ENCODE results near the gene LRRTM4. TPM values are rescaled to one million over a fixed set of nuclear protein-coding genes. Genes with fewer than 3 reads are reported as not detected.
"Not testable (repeated sequence)": the region's sequence is repeated elsewhere in the genome, so short reads cannot be mapped to it uniquely, and the experiment has no call there.

The LRRTM4 gene
- total and polyA plus RNA-seq, 10 of the 15 experiments (the other 5 are each of a cell fraction or from before 2014, with no cell fraction given), result 0.01 to 1.0 TPM; not detected in 8

- ATAC-seq, result no peak
- H3K9me3 ChIP-seq (replicated peaks; ENCODE audit: control insufficient read depth, insufficient read depth, low read length), result no peaks in the 10 kb centered on the region
- POLR2A ChIA-PET, result no interaction called here
- 10% methylated on average over 5 of the region's 5 CpGs for WGBS (ENCODE audit: insufficient coverage, insufficient replicate concordance, low lambda C conversion rate, missing lambda C conversion rate)
- RAD21 ChIA-PET (ENCODE audit: unreplicated experiment), result no interaction called here
- FAIRE-seq, result no peak
- in situ Hi-C loops (cut with MboI) (no loop called here), intact Hi-C loops (cut with micrococcal nuclease; ENCODE audit: unreplicated experiment) (no loop called here)
- H3K27ac ChIP-seq (ENCODE audit: control insufficient read depth, insufficient read depth), result no peak overlapping the region
- no peak for DNase-seq (ENCODE audit: low read depth, low spot score)
- TF ChIP-seq RB1 (IDR thresholded peaks at IDR 0.05; ENCODE audit: borderline replicate concordance) (no peak), ZNF592 (IDR thresholded peaks at IDR 0.05) (no peak)
- H3K36me3 ChIP-seq (ENCODE audit: control insufficient read depth in 2 of 2, insufficient read depth in 2 of 2, low read length in 1 of 2), result no peaks in the 10 kb centered on the region
- SMC1A ChIA-PET (ENCODE audit: uncharacterized antibody, unreplicated experiment), result no interaction called here
- no peaks in the 10 kb centered on the region for H3K27me3 ChIP-seq (replicated peaks in 1 of 2; ENCODE audit: control insufficient read depth in 2 of 2, insufficient read depth in 2 of 2, low read length in 1 of 2)
- H3K4me2 ChIP-seq (ENCODE audit: control insufficient read depth, insufficient read depth), result no peak overlapping the region
- no peaks in the 10 kb centered on the region for H3K4me1 ChIP-seq (ENCODE audit: control insufficient read depth, insufficient read depth, low read length)
- no peaks in the 10 kb centered on the region for H4K20me1 ChIP-seq (ENCODE audit: control insufficient read depth, insufficient read depth)
- H3K4me3 ChIP-seq, result no peak overlapping the region
- no peak overlapping the region for H2AFZ ChIP-seq (ENCODE audit: control insufficient read depth, low read depth, low read length)
- CTCF ChIA-PET, result no interaction called here
- H3K79me2 ChIP-seq (ENCODE audit: control insufficient read depth, insufficient read depth, low read length), result no peaks in the 10 kb centered on the region
- no TSS peak for BruUV-seq (replicated peaks)
- no peak overlapping the region for H3K9ac ChIP-seq (ENCODE audit: control insufficient read depth, insufficient read depth, low read length)
Measured at GRCh38 chr2:77179297-77179696, 342.9 kb downstream of the LRRTM4 start.

GRCh38 chr2:77175266-77175780, 346.9 kb downstream of the LRRTM4 start:
- H3K27me3 ChIP-seq (replicated peaks in 1 of 2; ENCODE audit: control insufficient read depth in 2 of 2, insufficient read depth in 2 of 2, low read length in 1 of 2); SMC1A ChIA-PET (ENCODE audit: uncharacterized antibody, unreplicated experiment); RAD21 ChIA-PET (ENCODE audit: unreplicated experiment); H3K79me2 ChIP-seq (ENCODE audit: control insufficient read depth, insufficient read depth, low read length); H3K4me2 ChIP-seq (ENCODE audit: control insufficient read depth, insufficient read depth); ATAC-seq; BruUV-seq (replicated peaks); H3K4me3 ChIP-seq; POLR2A ChIA-PET; H4K20me1 ChIP-seq (ENCODE audit: control insufficient read depth, insufficient read depth); H3K9me3 ChIP-seq (replicated peaks; ENCODE audit: control insufficient read depth, insufficient read depth, low read length); CTCF ChIA-PET; DNase-seq (ENCODE audit: low read depth, low spot score); in situ Hi-C loops (cut with MboI); H3K4me1 ChIP-seq (ENCODE audit: control insufficient read depth, insufficient read depth, low read length); H3K36me3 ChIP-seq (ENCODE audit: control insufficient read depth in 2 of 2, insufficient read depth in 2 of 2, low read length in 1 of 2); H2AFZ ChIP-seq (ENCODE audit: control insufficient read depth, low read depth, low read length); H3K9ac ChIP-seq (ENCODE audit: control insufficient read depth, insufficient read depth, low read length); intact Hi-C loops (cut with micrococcal nuclease; ENCODE audit: unreplicated experiment); FAIRE-seq; H3K27ac ChIP-seq (ENCODE audit: control insufficient read depth, insufficient read depth): not testable (repeated sequence)
- 18% methylated on average over 4 of the region's 4 CpGs for WGBS (ENCODE audit: insufficient coverage, insufficient replicate concordance, low lambda C conversion rate, missing lambda C conversion rate)

All from GM12878 (cell line).